OCI-LY3 (cell line): ENCODE results near the gene ASPHD1.

Experiments
- H2AFZ ChIP-seq: fragments of 200-600, 300-600 bp; shearing (Covaris generic); 2 replicates; pipeline ENCODE4 v1.6.0; 2014; ENCODE audit warnings: antibody characterized with exemption, low read depth, low read length
- H3K27ac ChIP-seq: fragments of 200-600, 300-600 bp; sonication (generic); 2 replicates; pipeline ENCODE4 v1.5.1; 2014; ENCODE audit warnings: mild to moderate bottlenecking, low read length, moderate library complexity, mixed read lengths
- H3K27me3 ChIP-seq: fragments of 200-600, 300-600 bp; sonication (generic); 2 replicates; pipeline ENCODE4 v1.6.1; 2014; ENCODE audit warnings: low read depth, low read length, mixed read lengths
- H3K36me3 ChIP-seq: fragments of 200-600, 300-600 bp; sonication (generic); replicated peaks from 2 replicates; pipeline ENCODE3; 2014; ENCODE audit warnings: low read depth, low read length, mixed read lengths
- H3K4me1 ChIP-seq: fragments of 300-600, 200-600 bp; sonication (generic); 2 replicates; pipeline ENCODE4 v1.6.1; 2014; ENCODE audit warnings: low read length, mixed read lengths
- H3K4me2 ChIP-seq: fragments of 200-600, 300-600 bp; sonication (generic); 2 replicates; pipeline ENCODE4 v1.6.1; 2014; ENCODE audit warnings: low read length, mixed read lengths
- H3K4me3 ChIP-seq: fragments of 300-600, 200-600 bp; sonication (generic); 2 replicates; pipeline ENCODE4 v1.5.1; 2014; ENCODE audit warnings: antibody characterized with exemption, mild to moderate bottlenecking, low read length, moderate library complexity
- H3K79me2 ChIP-seq: fragments of 300-600, 200-600 bp; shearing (Covaris generic); 2 replicates; pipeline ENCODE4 v1.6.1; 2014; ENCODE audit warnings: mild to moderate bottlenecking, low read length, mixed read lengths
- H3K9ac ChIP-seq: fragments of 300-600, 200-600 bp; shearing (Covaris generic); 2 replicates; pipeline ENCODE4 v1.6.0; 2014; ENCODE audit warnings: mild to moderate bottlenecking, low read length, moderate library complexity
- H3K9me3 ChIP-seq: fragments of 200-600, 300-600 bp; shearing (Covaris generic); 2 replicates; pipeline ENCODE4 v1.6.1; 2014; ENCODE audit warnings: low read length, mixed read lengths; ENCODE audit not compliant: insufficient read depth
- H4K20me1 ChIP-seq: fragments of 200-600, 300-600 bp; sonication (generic); 2 replicates; pipeline ENCODE4 v1.6.1; 2016; ENCODE audit warnings: low read length, mixed read lengths; ENCODE audit not compliant: insufficient read depth
- CTCF ChIP-seq: fragments of 200-600, 300-600 bp; sonication (generic); IDR thresholded peaks from 2 replicates; pipeline ENCODE4 v1.5.1; 2014; ENCODE audit warnings: antibody characterized with exemption, low read length, low read depth
- EZH2phosphoT487 ChIP-seq: fragments of 200-600 bp; shearing (Covaris generic); IDR thresholded peaks from 2 replicates; pipeline ENCODE4 v1.6.1; 2018; ENCODE audit warnings: antibody characterized with exemption, mixed run types, low read depth

The ASPHD1 gene

GRCh38 chr16:29904947-29905346 is 4.7 kb downstream of the ASPHD1 start:
- Histone ChIP-seq H3K27ac (no peak overlapping the region), H3K9ac (no peak overlapping the region), H3K36me3 (no peaks in the 10 kb centered on the region), H3K4me2 (no peak overlapping the region), H3K79me2 (no peaks in the 10 kb centered on the region), H3K4me3 (no peak overlapping the region), H3K9me3 (no peaks in the 10 kb centered on the region), H3K27me3 (no peaks in the 10 kb centered on the region), H4K20me1 (no peaks in the 10 kb centered on the region), H2AFZ (no peak overlapping the region), H3K4me1 (no peaks in the 10 kb centered on the region; the same call in 1 of the 2 replicates)
- no peak for TF ChIP-seq CTCF
- no peak for TF ChIP-seq EZH2phosphoT487

GRCh38 chr16:29905668-29906067 is 5.4 kb downstream of the ASPHD1 start:
- Histone ChIP-seq H3K4me1 (no peaks in the 10 kb centered on the region), H3K4me3 (no peak overlapping the region), H3K9ac (no peak overlapping the region), H3K79me2 (no peaks in the 10 kb centered on the region), H3K36me3 (no peaks in the 10 kb centered on the region), H4K20me1 (no peaks in the 10 kb centered on the region), H3K27ac (no peak overlapping the region), H3K9me3 (no peaks in the 10 kb centered on the region), H2AFZ (no peak overlapping the region), H3K4me2 (no peak overlapping the region), H3K27me3 (no peaks in the 10 kb centered on the region)
- no peak for TF ChIP-seq EZH2phosphoT487

- Histone ChIP-seq H3K4me1 (no peaks in the 10 kb centered on the region), H2AFZ (no peak overlapping the region), H3K36me3 (no peaks in the 10 kb centered on the region), H3K4me2 (no peak overlapping the region), H3K4me3 (no peak overlapping the region), H3K9me3 (no peaks in the 10 kb centered on the region), H3K9ac (no peak overlapping the region), H3K27ac (no peak overlapping the region), H3K79me2 (no peaks in the 10 kb centered on the region), H4K20me1 (no peaks in the 10 kb centered on the region), H3K27me3 (no peaks in the 10 kb centered on the region)
- TF ChIP-seq EZH2phosphoT487 (no peak), CTCF (no peak)
Measured at GRCh38 chr16:29906520-29907244, 6.4 kb downstream of the ASPHD1 start.

GRCh38 chr16:29907973-29908372 is 7.7 kb downstream of the ASPHD1 start:
- Histone ChIP-seq H3K27me3 (no peaks in the 10 kb centered on the region), H3K4me2 (no peak overlapping the region)

More at GRCh38 chr16:29907973-29908372, 7.7 kb downstream of the ASPHD1 start:
- Histone ChIP-seq H4K20me1 (no peaks in the 10 kb centered on the region), H3K79me2 (no peaks in the 10 kb centered on the region), H2AFZ (no peak overlapping the region), H3K4me3 (no peak overlapping the region), H3K36me3 (no peaks in the 10 kb centered on the region), H3K4me1 (no peaks in the 10 kb centered on the region), H3K9ac (no peak overlapping the region), H3K27ac (no peak overlapping the region), H3K9me3 (no peaks in the 10 kb centered on the region)
- TF ChIP-seq CTCF (no peak), EZH2phosphoT487 (no peak)
